NCI-H128 (cell line): ENCODE data around the gene ARHGEF28.

Source experiments
- DNase-seq: peaks from one replicate; lab custom pipeline; 2025; ENCODE audit not compliant: unreplicated experiment; lab: John Stamatoyannopoulos, UW

The ARHGEF28 gene

DNA sequence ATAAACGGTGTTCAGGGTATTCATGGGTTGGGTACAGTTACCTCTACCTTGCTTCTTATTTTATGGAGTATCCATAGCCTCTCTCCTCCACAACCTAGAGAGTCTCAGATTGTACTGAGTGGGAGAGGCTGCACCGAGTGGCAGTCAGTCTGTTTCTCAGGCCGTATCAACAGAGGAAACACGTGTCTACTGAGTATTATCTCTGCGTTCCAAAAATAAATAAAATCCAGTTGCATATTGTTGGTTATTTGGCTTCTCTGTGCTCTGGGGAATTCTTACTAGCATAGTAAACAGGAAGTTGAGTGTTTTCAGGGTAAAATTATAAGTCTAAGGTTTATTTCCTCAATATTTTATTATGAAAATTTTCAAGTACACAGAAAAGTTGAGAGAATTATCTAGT, 231.0 kb downstream of the ARHGEF28 start:
- no peak for DNase-seq

DNA sequence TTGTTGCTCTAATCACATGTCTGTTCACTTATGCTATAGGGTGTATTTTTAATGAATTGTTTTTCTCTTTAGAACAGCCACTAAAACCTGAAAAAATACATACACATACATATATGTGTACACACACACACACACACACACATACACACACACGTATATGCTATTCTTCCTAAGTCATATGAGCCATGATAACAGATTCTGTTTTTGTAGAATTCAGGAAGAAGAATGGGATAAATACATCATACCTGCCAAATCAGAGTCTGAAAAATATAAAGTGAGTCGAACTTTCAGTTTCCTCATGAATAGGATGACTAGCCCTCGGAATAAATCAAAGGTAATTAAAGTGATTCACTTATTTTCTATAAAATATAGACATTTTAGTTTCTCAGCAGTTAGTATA, 231.4 kb downstream of the ARHGEF28 start:
- no peak for DNase-seq

GRCh38 chr5:73858054-73858453, 232.1 kb downstream of the ARHGEF28 start:
- DNase-seq: no peak

- DNase-seq: no peak
These were observed 232.8 kb downstream of the ARHGEF28 start for GRCh38 chr5:73858776-73859175.

DNA sequence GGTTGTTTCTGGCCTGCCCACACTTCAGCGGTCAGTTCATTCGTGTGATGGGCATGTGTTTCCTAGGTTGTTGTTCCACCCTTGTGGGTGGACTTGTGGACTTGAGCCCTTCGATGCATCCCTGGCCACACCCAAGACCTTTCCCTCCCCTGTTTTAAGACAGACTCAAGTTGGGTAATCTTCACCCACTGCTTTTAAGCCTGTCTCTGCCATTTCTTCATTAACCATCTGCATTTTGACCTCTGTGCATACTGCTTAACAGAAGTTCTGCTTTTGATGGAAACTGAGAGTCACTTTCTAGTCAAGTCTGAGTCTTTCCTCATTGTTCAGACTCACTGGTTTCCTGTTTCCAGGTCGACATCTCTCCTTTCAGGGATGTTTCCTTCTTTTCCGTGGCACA, 233.7 kb downstream of the ARHGEF28 start:
- no peak for DNase-seq

- DNase-seq: no peak
These were observed 235.5 kb downstream of the ARHGEF28 start for GRCh38 chr5:73861313-73861988.

DNA sequence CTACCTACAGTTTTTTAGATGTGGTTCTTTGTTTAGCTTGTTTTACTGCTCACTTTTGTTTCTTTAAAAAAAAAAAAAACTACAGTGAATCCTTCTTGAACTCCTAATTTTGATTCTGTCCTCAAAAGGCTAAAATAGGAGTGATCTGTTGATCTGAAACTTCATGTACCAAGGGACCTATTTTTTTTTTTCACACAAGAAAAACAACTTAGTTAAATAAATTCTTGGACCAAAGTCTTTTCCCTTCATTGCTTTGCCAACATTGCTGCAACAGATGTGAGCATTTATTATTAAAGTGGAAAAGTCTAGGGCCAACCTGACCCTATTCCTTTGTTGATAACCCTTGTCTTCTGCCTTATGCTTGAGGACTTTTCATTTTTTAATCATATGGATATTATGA, 236.8 kb downstream of the ARHGEF28 start:
- DNase-seq: no peak

DNA sequence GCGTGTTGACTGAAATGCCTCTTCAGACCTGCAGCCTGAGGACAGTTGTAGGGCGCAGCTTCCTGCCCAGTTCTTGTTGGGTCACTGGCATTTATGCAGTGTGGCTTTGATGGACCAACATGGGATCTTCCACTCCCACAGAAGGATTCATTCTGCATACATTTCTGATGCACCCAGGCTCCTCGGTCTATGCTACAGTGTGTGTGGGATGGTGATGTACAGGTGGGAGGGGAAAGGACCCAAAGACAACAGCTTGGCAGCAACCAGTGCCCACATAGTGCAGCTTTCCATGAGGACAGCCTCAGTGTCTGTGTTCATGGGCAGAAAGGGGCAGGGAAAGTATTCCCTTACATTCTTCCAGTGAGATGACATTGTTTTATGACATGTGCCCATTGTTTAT, 237.9 kb downstream of the ARHGEF28 start:
- DNase-seq: no peak

DNA sequence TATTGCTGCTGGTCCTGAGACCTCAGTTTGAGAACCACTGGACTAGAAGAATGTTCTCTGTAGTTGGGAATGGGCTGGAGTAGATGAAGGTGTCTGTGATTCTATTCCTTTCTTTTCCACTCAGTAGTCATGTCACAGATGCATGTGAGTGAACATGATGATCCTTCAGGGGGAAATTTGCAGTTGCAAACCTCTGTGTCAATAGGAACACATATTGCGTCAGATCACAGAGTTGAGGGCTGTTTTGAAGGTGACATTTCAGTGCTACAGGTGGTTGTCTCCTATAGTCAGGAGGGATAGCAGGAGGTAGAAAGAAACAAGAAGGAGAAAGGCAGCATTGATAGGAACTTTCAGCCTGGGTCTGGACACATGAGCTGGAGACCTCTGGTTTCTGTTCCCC, 239.3 kb downstream of the ARHGEF28 start:
- DNase-seq: no peak

GRCh38 chr5:73867345-73868335, 241.6 kb downstream of the ARHGEF28 start:
- no peak for DNase-seq

DNA sequence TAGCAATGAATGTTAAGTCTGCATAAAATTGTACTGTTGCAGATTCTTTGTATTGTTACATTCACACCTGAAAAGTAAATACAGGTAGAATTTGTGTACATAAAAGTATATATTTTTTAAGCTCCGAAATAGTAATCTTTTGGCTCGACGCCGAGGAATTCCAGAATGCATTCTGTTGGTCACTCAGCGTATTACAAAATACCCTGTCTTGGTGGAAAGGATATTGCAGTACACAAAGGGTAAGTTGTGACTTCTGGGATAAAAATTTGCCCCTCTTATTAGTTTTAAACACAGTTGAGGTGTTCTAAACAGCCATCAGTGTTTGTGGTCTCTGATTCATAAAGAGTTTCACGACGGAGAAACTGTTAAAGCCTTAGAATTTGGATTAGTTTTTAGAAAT, 257.6 kb downstream of the ARHGEF28 start:
- no peak for DNase-seq

DNA sequence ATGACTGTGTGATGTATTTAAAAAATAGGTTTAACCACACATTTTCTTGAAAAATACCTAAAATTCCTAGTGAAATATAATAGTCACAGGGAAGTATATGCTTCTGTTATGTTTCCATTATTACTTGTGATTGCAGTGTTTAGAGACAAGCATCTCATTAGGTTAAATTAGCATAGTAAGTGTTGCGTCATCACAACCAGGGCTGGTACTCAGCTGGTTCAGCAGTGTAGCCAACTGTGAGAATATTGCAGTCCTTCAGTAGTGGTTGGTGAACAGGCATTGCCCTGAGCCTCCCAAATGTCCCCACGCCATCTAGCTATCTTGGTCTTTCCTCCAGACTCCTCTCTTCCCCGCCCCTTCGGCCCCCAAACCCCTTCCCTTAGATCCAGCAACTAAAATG, 261.7 kb downstream of the ARHGEF28 start:
- no peak for DNase-seq

- DNase-seq: no peak
These were observed 264.6 kb downstream of the ARHGEF28 start for GRCh38 chr5:73890569-73890968.

- no peak for DNase-seq
These were observed 266.2 kb downstream of the ARHGEF28 start for GRCh38 chr5:73892218-73892617.

GRCh38 chr5:73892806-73893205, 266.8 kb downstream of the ARHGEF28 start:
- no peak for DNase-seq

GRCh38 chr5:73893813-73894212, 267.8 kb downstream of the ARHGEF28 start:
- DNase-seq: no peak

GRCh38 chr5:73894860-73895259, 268.9 kb downstream of the ARHGEF28 start:
- DNase-seq: no peak

GRCh38 chr5:73895471-73895870, 269.5 kb downstream of the ARHGEF28 start:
- no peak for DNase-seq

- no peak for DNase-seq
These were observed 270.1 kb downstream of the ARHGEF28 start for GRCh38 chr5:73896097-73896496.

- DNase-seq: no peak
These were observed 270.7 kb downstream of the ARHGEF28 start for GRCh38 chr5:73896668-73897067.

- DNase-seq: no peak
These were observed 271.9 kb downstream of the ARHGEF28 start for GRCh38 chr5:73897893-73898292.

- no peak for DNase-seq
These were observed 273.1 kb downstream of the ARHGEF28 start for GRCh38 chr5:73899055-73899454.
